AG09309 (cell line): ENCODE measurements around the gene ART5.
A peak's percentile ranks its signal among the peaks of the same experiment; 100 is the strongest.

Source experiments
- DNase-seq: peaks from one replicate; pipeline ENCODE4 v3.0.0-alpha.2; 2010; ENCODE audit warnings: low read depth
- H3K4me3 ChIP-seq: 2 replicates; pipeline ENCODE4 v1.5.1; 2011; ENCODE audit warnings: mild to moderate bottlenecking, low read depth, low read length, moderate library complexity; ENCODE audit not compliant: control insufficient read depth
- CTCF ChIP-seq: IDR thresholded peaks from 2 replicates; pipeline ENCODE4 v1.5.1; 2011; ENCODE audit warnings: mild to moderate bottlenecking, low read depth, low read length, inconsistent platforms; ENCODE audit not compliant: insufficient read depth, control insufficient read depth; ENCODE audit errors: missing control alignments

ART5 gene

GRCh38 chr11:3641701-3642070, at the start of gene ART5:
Gene ART5, minus strand, starts transcription at chr11:3641992. Its CDS starts 130 bp downstream, at chr11:3641862.
- DNase-seq, result no peak
- peak within 1 kb of the TSS; percentile 48 for H3K4me3 ChIP-seq
- TF ChIP-seq CTCF, result no peak

- no peak for DNase-seq
- TF ChIP-seq CTCF, result no peak
- H3K4me3 ChIP-seq, result no peak overlapping the region
Measured at GRCh38 chr11:3686751-3687150, 45.0 kb upstream of the ART5 start.

GRCh38 chr11:3685923-3686322, 44.1 kb upstream of the ART5 start:
- no peak for DNase-seq
- no peak for TF ChIP-seq CTCF
- H3K4me3 ChIP-seq, result no peak overlapping the region

- no peak for TF ChIP-seq CTCF
- no peak for DNase-seq
- H3K4me3 ChIP-seq, result no peak overlapping the region
Measured at GRCh38 chr11:3684819-3685172, 43.0 kb upstream of the ART5 start.

- TF ChIP-seq CTCF, result no peak
- no peak overlapping the region for H3K4me3 ChIP-seq
- no peak for DNase-seq
Measured at GRCh38 chr11:3684129-3684818, 42.5 kb upstream of the ART5 start.

GRCh38 chr11:3683039-3683438, 41.2 kb upstream of the ART5 start:
- DNase-seq, result no peak
- H3K4me3 ChIP-seq, result no peak overlapping the region
- TF ChIP-seq CTCF, result no peak

GRCh38 chr11:3679077-3679476, 37.3 kb upstream of the ART5 start:
- no peak overlapping the region for H3K4me3 ChIP-seq
- DNase-seq, result no peak
- no peak for TF ChIP-seq CTCF
